Measurements from ENCODE around the gene SNCB. TPM values are rescaled to one million over a fixed set of nuclear protein-coding genes. Genes with fewer than 3 reads are reported as not detected.

SNCB gene
- total and polyA plus RNA-seq, 5 donors, result 0.74 to 3.2 (median 1.6) TPM; not detected in 1

GRCh38 chr5:176652136-176652535, 21.8 kb upstream of the SNCB start:
- Histone ChIP-seq H3K4me1 (ENCODE audit: control insufficient read depth, insufficient read depth, low read length) (peaks cover 1% of the 10 kb centered on the region), H3K27me3 (ENCODE audit: control insufficient read depth, insufficient read depth) (no peaks in the 10 kb centered on the region), H3K27ac (ENCODE audit: low read length) (no peak overlapping the region), H3K9me3 (ENCODE audit: control insufficient read depth, low read length) (no peaks in the 10 kb centered on the region), H3K4me3 (ENCODE audit: low read length) (no peak overlapping the region)
- WGBS, result 70% methylated on average over 8 of the region's 8 CpGs
- no peak for ATAC-seq
- intact Hi-C loops (cut with DNase I), result loop anchor here in 1 of 4 donors (10.0 kb wide), 1 partner anchor 463 kb away; no protein-coding TSS in a partner anchor
- no peak for DNase-seq

- intact Hi-C loops (cut with DNase I), result loop anchor here in 1 of 4 donors (10.0 kb wide), 1 partner anchor 463 kb away; no protein-coding TSS in a partner anchor
- H3K4me1 ChIP-seq (ENCODE audit: control insufficient read depth, insufficient read depth, low read length), result peaks cover 1% of the 10 kb centered on the region
- H3K27me3 ChIP-seq (ENCODE audit: control insufficient read depth, insufficient read depth), result no peaks in the 10 kb centered on the region
- ATAC-seq, result no peak
- H3K27ac ChIP-seq (ENCODE audit: low read length), result no peak overlapping the region
- WGBS, result 83% methylated on average over 17 of the region's 17 CpGs
- no peak overlapping the region for H3K4me3 ChIP-seq (ENCODE audit: low read length)
- no peak for DNase-seq
- H3K9me3 ChIP-seq (ENCODE audit: control insufficient read depth, low read length), result no peaks in the 10 kb centered on the region
Measured at GRCh38 chr5:176651472-176651980, 21.2 kb upstream of the SNCB start.

GRCh38 chr5:176650354-176650884, 20.1 kb upstream of the SNCB start:
- DNase-seq (no peak), ATAC-seq (no peak)
- peaks cover 1% of the 10 kb centered on the region for H3K4me1 ChIP-seq (ENCODE audit: control insufficient read depth, insufficient read depth, low read length)
- 71% methylated on average over 8 of the region's 8 CpGs for WGBS
- no peaks in the 10 kb centered on the region for H3K9me3 ChIP-seq (ENCODE audit: control insufficient read depth, low read length)
- no peaks in the 10 kb centered on the region for H3K27me3 ChIP-seq (ENCODE audit: control insufficient read depth, insufficient read depth)
- no peak overlapping the region for H3K27ac ChIP-seq (ENCODE audit: low read length)
- intact Hi-C loops (cut with DNase I), result loop anchor here in 1 of 4 donors (10.0 kb wide), 1 partner anchor 464 kb away; no protein-coding TSS in a partner anchor
- no peak overlapping the region for H3K4me3 ChIP-seq (ENCODE audit: low read length)

DNA sequence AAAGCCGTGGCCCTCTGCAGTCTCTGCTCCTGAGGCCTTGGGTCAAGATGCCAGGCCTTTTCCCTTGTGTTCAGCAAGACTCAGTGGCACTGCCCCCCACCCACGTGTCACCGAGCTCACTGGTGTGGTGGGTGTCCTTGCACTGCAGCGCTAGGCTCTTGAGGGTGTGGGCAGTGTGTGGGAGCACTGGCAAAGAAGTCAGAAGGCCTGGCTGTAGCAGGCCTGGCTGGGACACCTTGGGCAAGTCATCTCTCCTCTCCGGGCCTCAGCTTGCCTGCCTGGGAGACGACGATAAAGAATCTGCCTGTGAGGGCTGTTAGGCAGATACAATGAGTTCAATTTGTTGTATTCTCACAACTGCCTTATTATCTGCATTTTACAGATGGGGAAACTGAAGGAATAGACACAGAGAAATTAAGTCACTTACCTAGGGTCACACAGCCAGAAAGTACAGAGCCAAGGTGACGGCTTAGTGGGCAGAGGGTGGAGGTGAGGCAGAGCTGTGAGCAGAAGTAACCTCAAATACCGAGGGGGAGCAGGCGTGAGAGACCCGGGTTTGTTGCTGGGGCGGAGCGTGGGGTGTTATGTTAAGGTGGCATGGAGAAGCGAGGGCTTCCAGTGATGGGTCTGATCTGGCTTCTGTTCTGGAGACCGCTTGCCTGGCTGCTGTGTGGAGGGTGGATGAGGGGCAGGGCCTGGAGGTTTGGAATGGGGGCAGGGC, 18.3 kb upstream of the SNCB start:
- 72% methylated on average over 15 of the region's 15 CpGs for WGBS
- ATAC-seq (no peak), DNase-seq (peak in 1 of 3 donors; percentile 63)
- no peak overlapping the region for H3K27ac ChIP-seq (ENCODE audit: low read length)
- H3K9me3 ChIP-seq (ENCODE audit: control insufficient read depth, low read length), result no peaks in the 10 kb centered on the region
- H3K4me1 ChIP-seq (ENCODE audit: control insufficient read depth, insufficient read depth, low read length), result peaks cover 1% of the 10 kb centered on the region
- intact Hi-C loops (cut with DNase I), result loop anchor here in 1 of 4 donors (10.0 kb wide), 1 partner anchor 64 kb away; no protein-coding TSS in a partner anchor
- H3K27me3 ChIP-seq (ENCODE audit: control insufficient read depth, insufficient read depth), result no peaks in the 10 kb centered on the region
- no peak overlapping the region for H3K4me3 ChIP-seq (ENCODE audit: low read length)

DNA sequence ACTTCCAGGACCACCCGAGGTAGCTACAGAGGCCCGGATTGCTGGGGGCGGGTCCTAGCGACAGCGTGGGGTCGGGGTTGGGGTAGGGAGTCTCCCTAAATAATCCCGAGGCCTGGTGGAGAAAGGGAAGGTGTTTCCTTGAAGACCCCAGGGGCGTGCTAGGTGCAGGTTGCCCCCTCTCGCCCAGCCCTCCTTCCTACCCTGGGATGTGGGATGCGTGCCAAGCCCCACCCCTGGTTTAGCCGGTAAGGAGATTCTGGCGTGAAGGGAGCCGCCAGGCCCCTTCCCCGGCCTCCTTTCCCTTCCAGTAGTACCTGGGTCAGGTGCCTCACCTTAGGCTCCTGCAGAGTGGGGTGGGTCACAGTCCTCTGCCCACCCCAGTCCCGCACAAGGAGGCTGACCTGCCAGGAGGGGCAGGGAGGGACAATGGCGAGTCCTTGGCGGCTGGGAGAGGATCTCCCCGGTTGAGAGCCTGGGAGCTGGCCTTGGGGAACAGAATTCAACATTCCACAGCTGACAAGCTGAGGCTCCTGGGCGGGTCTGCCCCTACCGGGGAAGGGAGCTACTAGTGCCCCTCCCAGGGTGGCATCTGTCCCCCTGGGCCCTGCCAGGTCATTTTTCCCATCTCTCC, 17.6 kb upstream of the SNCB start:
- Histone ChIP-seq H3K4me1 (ENCODE audit: control insufficient read depth, insufficient read depth, low read length) (peaks cover 1% of the 10 kb centered on the region), H3K27me3 (ENCODE audit: control insufficient read depth, insufficient read depth) (no peaks in the 10 kb centered on the region), H3K9me3 (ENCODE audit: control insufficient read depth, low read length) (no peaks in the 10 kb centered on the region), H3K27ac (ENCODE audit: low read length) (no peak overlapping the region), H3K4me3 (ENCODE audit: low read length) (peak overlapping the region; percentile 84)
- ATAC-seq, result no peak
- peak; percentile 63 to 87 (median 81) for DNase-seq
- 7% methylated on average over 20 of the region's 20 CpGs for WGBS
- intact Hi-C loops (cut with DNase I), result loop anchor here in 2 of 4 donors (2.0 to 10.0 kb wide), 2 partner anchors 63 to 73 kb away; no protein-coding TSS in a partner anchor

- Histone ChIP-seq H3K27me3 (ENCODE audit: control insufficient read depth, insufficient read depth) (no peaks in the 10 kb centered on the region), H3K27ac (ENCODE audit: low read length) (peak within 1 kb of the TSS; percentile 75), H3K4me1 (ENCODE audit: control insufficient read depth, insufficient read depth, low read length) (peaks cover 1% of the 10 kb centered on the region), H3K4me3 (ENCODE audit: low read length) (peak within 1 kb of the TSS; percentile 84), H3K9me3 (ENCODE audit: control insufficient read depth, low read length) (no peaks in the 10 kb centered on the region)
- WGBS, result under 1% methylated on average over 63 of the region's 63 CpGs
- intact Hi-C loops (cut with DNase I), result loop anchor here in 2 of 4 donors (2.0 to 10.0 kb wide), 2 partner anchors 62 to 72 kb away; no protein-coding TSS in a partner anchor
- peak; percentile 100 for DNase-seq
- peak; percentile 98 to 99 for ATAC-seq
Measured at GRCh38 chr5:176647030-176647842, 16.9 kb upstream of the SNCB start, which contains the start of gene TSPAN17. Gene TSPAN17 (plus strand): TSS chr5:176647484. CDS start chr5:176647616, 132 bp downstream.

GRCh38 chr5:176646707-176647029, 16.3 kb upstream of the SNCB start:
- intact Hi-C loops (cut with DNase I), result loop anchor here in 2 of 4 donors (2.0 to 10.0 kb wide), 2 partner anchors 62 to 72 kb away; no protein-coding TSS in a partner anchor
- 26% methylated on average over 11 of the region's 11 CpGs for WGBS
- Histone ChIP-seq H3K4me1 (ENCODE audit: control insufficient read depth, insufficient read depth, low read length) (peaks cover 1% of the 10 kb centered on the region), H3K9me3 (ENCODE audit: control insufficient read depth, low read length) (no peaks in the 10 kb centered on the region), H3K4me3 (ENCODE audit: low read length) (peak overlapping the region; percentile 44), H3K27me3 (ENCODE audit: control insufficient read depth, insufficient read depth) (no peaks in the 10 kb centered on the region), H3K27ac (ENCODE audit: low read length) (peak overlapping the region; percentile 75)
- ATAC-seq (peak; percentile 0 to 5), DNase-seq (peak in 1 of 3 donors; percentile 76)

- intact Hi-C loops (cut with DNase I), result loop anchor here in 2 of 4 donors (2.0 to 10.0 kb wide), 2 partner anchors 61 to 71 kb away; no protein-coding TSS in a partner anchor
- Histone ChIP-seq H3K27me3 (ENCODE audit: control insufficient read depth, insufficient read depth) (no peaks in the 10 kb centered on the region), H3K9me3 (ENCODE audit: control insufficient read depth, low read length) (no peaks in the 10 kb centered on the region), H3K4me1 (ENCODE audit: control insufficient read depth, insufficient read depth, low read length) (peaks cover 1% of the 10 kb centered on the region), H3K27ac (ENCODE audit: low read length) (no peak overlapping the region), H3K4me3 (ENCODE audit: low read length) (no peak overlapping the region)
- ATAC-seq (no peak), DNase-seq (peak in 1 of 3 donors; percentile 45)
- 94% methylated on average over 7 of the region's 7 CpGs for WGBS
Measured at GRCh38 chr5:176646049-176646706, 15.8 kb upstream of the SNCB start.

GRCh38 chr5:176644878-176645670, 14.7 kb upstream of the SNCB start:
- Histone ChIP-seq H3K4me1 (ENCODE audit: control insufficient read depth, insufficient read depth, low read length) (peaks cover 1% of the 10 kb centered on the region), H3K27me3 (ENCODE audit: control insufficient read depth, insufficient read depth) (no peaks in the 10 kb centered on the region), H3K9me3 (ENCODE audit: control insufficient read depth, low read length) (no peaks in the 10 kb centered on the region), H3K27ac (ENCODE audit: low read length) (no peak overlapping the region), H3K4me3 (ENCODE audit: low read length) (no peak overlapping the region)
- intact Hi-C loops (cut with DNase I), result loop anchor here in 1 of 4 donors (10.0 kb wide), 1 partner anchor 60 kb away; no protein-coding TSS in a partner anchor
- ATAC-seq (no peak), DNase-seq (peak in 2 of 3 donors; percentile 53 to 54)
- 90% methylated on average over 22 of the region's 22 CpGs for WGBS

Measured in right cardiac atrium (tissue), 5 donors.